Astrocyte (in vitro differentiated cells and primary cell): ENCODE results near the gene BRD4. TPM values are rescaled to one million over a fixed set of nuclear protein-coding genes. Genes with fewer than 3 reads are reported as not detected.

Experiments used
- DNase-seq: peaks from one replicate; pipeline ENCODE4 v3.0.0-alpha.2; 2010; ENCODE audit warnings: low read depth
- FAIRE-seq: peaks from 2 replicates; lab custom pipeline; 2011; peaks lifted over from hg19 to GRCh38; lab: Jason Lieb, UNC
- H2AFZ ChIP-seq: 2 replicates; pipeline ENCODE4 v1.6.0; 2012; ENCODE audit warnings: low read depth, low read length, inconsistent platforms
- H3K27ac ChIP-seq: 2 replicates; pipeline ENCODE4 v1.5.1; 2011; ENCODE audit warnings: low read depth, low read length, inconsistent platforms
- H3K27me3 ChIP-seq: 2 replicates; pipeline ENCODE4 v1.6.0; 2011; ENCODE audit warnings: low read length, inconsistent platforms; ENCODE audit not compliant: insufficient read depth
- H3K36me3 ChIP-seq: 2 replicates; pipeline ENCODE4 v1.5.1; 2011; ENCODE audit warnings: low read length, inconsistent platforms; ENCODE audit not compliant: insufficient read depth
- H3K4me1 ChIP-seq: 2 replicates; pipeline ENCODE4 v1.5.1; 2011; ENCODE audit warnings: low read length, inconsistent platforms; ENCODE audit not compliant: insufficient read depth
- H3K4me2 ChIP-seq: 2 replicates; pipeline ENCODE4 v1.6.0; 2012; ENCODE audit warnings: low read length, inconsistent platforms
- H3K4me3 ChIP-seq: 2 replicates; pipeline ENCODE4 v1.5.1; 2011; ENCODE audit warnings: low read depth, mild to moderate bottlenecking, low read length, inconsistent platforms; ENCODE audit not compliant: insufficient read depth
- H3K79me2 ChIP-seq: 2 replicates; pipeline ENCODE4 v1.6.0; 2012; ENCODE audit warnings: mild to moderate bottlenecking, low read length, inconsistent platforms; ENCODE audit not compliant: insufficient read depth
- H3K9ac ChIP-seq: 2 replicates; pipeline ENCODE4 v1.6.0; 2012; ENCODE audit warnings: mild to moderate bottlenecking, low read length, inconsistent platforms
- H3K9me3 ChIP-seq: 2 replicates; pipeline ENCODE4 v1.5.1; 2012; ENCODE audit warnings: low read depth, mild to moderate bottlenecking, low read length, inconsistent platforms; ENCODE audit not compliant: insufficient read depth
- H4K20me1 ChIP-seq: 2 replicates; pipeline ENCODE4 v1.6.0; 2012; ENCODE audit warnings: low read length, inconsistent platforms; ENCODE audit not compliant: insufficient read depth
- H3K27ac Mint-ChIP-seq: one replicate; pipeline ENCODE4 v1.8.0; 2021; ENCODE audit warnings: mild to moderate bottlenecking, mixed read lengths; ENCODE audit not compliant: unreplicated experiment
- H3K27me3 Mint-ChIP-seq: one replicate; pipeline ENCODE4 v1.8.0; 2021; ENCODE audit warnings: low read depth, mixed read lengths; ENCODE audit not compliant: unreplicated experiment
- H3K36me3 Mint-ChIP-seq: one replicate; pipeline ENCODE4 v1.8.0; 2021; ENCODE audit warnings: low read depth, mixed read lengths; ENCODE audit not compliant: unreplicated experiment
- H3K4me1 Mint-ChIP-seq: one replicate; pipeline ENCODE4 v1.8.0; 2021; ENCODE audit warnings: low read depth, mixed read lengths; ENCODE audit not compliant: unreplicated experiment
- H3K4me3 Mint-ChIP-seq: one replicate; pipeline ENCODE4 v1.8.0; 2021; ENCODE audit warnings: mild to moderate bottlenecking, moderate library complexity, mixed read lengths; ENCODE audit not compliant: unreplicated experiment
- H3K9me3 Mint-ChIP-seq: one replicate; pipeline ENCODE4 v1.8.0; 2021; ENCODE audit warnings: mild to moderate bottlenecking, mixed read lengths; ENCODE audit not compliant: unreplicated experiment
- CTCF ChIP-seq: IDR thresholded peaks from 2 replicates; pipeline ENCODE4 v1.5.1; 2011; ENCODE audit warnings: low read depth, mild to moderate bottlenecking, inconsistent platforms, low read length, moderate library complexity; ENCODE audit not compliant: insufficient read depth
- EZH2 ChIP-seq: IDR thresholded peaks from 2 replicates; pipeline ENCODE4 v1.6.1; 2012; ENCODE audit warnings: mild to moderate bottlenecking, low read length, inconsistent platforms; ENCODE audit not compliant: insufficient read depth
- total RNA-seq: library from RNA; stranded (reverse); gene quantifications from 2 replicates; pipeline ENCODE4 v1.2.1, GENCODE V29; 2021

BRD4 gene
- total RNA-seq, 1 donor from 2014 or later: 128 TPM

GRCh38 chr19:15187026-15188007, 145.0 kb downstream of the BRD4 start:
- Mint-ChIP-seq H3K4me3 (no peak overlapping the region), H3K9me3 (no peaks in the 10 kb centered on the region), H3K27me3 (no peaks in the 10 kb centered on the region), H3K27ac (no peak overlapping the region), H3K4me1 (no peaks in the 10 kb centered on the region), H3K36me3 (peaks cover 39% of the 10 kb centered on the region)
- H4K20me1 ChIP-seq: peaks cover 16% of the 10 kb centered on the region
- no peaks in the 10 kb centered on the region for H3K9me3 ChIP-seq
- H3K4me1 ChIP-seq: no peaks in the 10 kb centered on the region
- FAIRE-seq (no peak), DNase-seq (no peak)
- TF ChIP-seq CTCF (no peak), EZH2 (no peak)
- H3K79me2 ChIP-seq: no peaks in the 10 kb centered on the region
- H3K4me3 ChIP-seq: no peak overlapping the region
- no peak overlapping the region for H2AFZ ChIP-seq
- no peak overlapping the region for H3K4me2 ChIP-seq
- H3K27me3 ChIP-seq: no peaks in the 10 kb centered on the region
- no peak overlapping the region for H3K27ac ChIP-seq
- H3K9ac ChIP-seq: no peak overlapping the region
- H3K36me3 ChIP-seq: peaks cover 10% of the 10 kb centered on the region

Other genes with a start within 250 kb of the BRD4 start
- gene SYDE1, start 225.1 kb downstream of the BRD4 start, total RNA-seq: 40.6 and 46.6 TPM in 2 replicates
- 162 and 219 TPM in 2 replicates for gene NOTCH3, start 131.5 kb downstream of the BRD4 start, total RNA-seq
- 0.54 and 0.87 TPM in 2 replicates for gene EPHX3, start 100.1 kb downstream of the BRD4 start, total RNA-seq
- 35.6 and 40.1 TPM in 2 replicates for gene AKAP8, start 47.2 kb upstream of the BRD4 start, total RNA-seq
- gene AKAP8L, start 86.4 kb upstream of the BRD4 start, total RNA-seq: 101 and 105 TPM in 2 replicates
- gene WIZ, start 117.4 kb upstream of the BRD4 start, total RNA-seq: 43.8 and 45.3 TPM in 2 replicates
- 0.14 TPM in 1 of 2 replicates, not detected in the other for gene RASAL3, start 132.0 kb upstream of the BRD4 start, total RNA-seq
- gene PGLYRP2, start 147.0 kb upstream of the BRD4 start, total RNA-seq: not detected in 2 replicates
- not detected in 2 replicates for gene CYP4F22, start 176.0 kb upstream of the BRD4 start, total RNA-seq